ENCODE measurements around the gene IFRD2. TPM values are rescaled to one million over a fixed set of nuclear protein-coding genes. Genes with fewer than 3 reads are reported as not detected.
A peak's percentile ranks its signal among the peaks of the same experiment; 100 is the strongest.

The IFRD2 gene
- total and polyA plus RNA-seq, 2 of the 13 experiments (the other 11 are each of a cell fraction or from before 2014, with no cell fraction given), result 32.8 to 96.1 TPM

GRCh38 chr3:50324351-50325112, 32.3 kb upstream of the IFRD2 start (continued):
- TF ChIP-seq HOXA9 (CRISPR knock-in tag; IDR thresholded peaks at IDR 0.05; ENCODE audit: borderline replicate concordance) (no peak), FOXC1 (CRISPR knock-in tag; IDR thresholded peaks at IDR 0.05; ENCODE audit: borderline replicate concordance) (0 out of 2 replicates have a peak, but pooled peaks have one; percentile 50), ZNF441 (CRISPR knock-in tag; IDR thresholded peaks at IDR 0.05; ENCODE audit: borderline replicate concordance) (no peak), ZNF282 (IDR thresholded peaks at IDR 0.05; ENCODE audit: partially characterized antibody) (no peak), MYC (CRISPR knock-in tag; IDR thresholded peaks at IDR 0.05; ENCODE audit: borderline replicate concordance) (no peak), TCF12 (IDR thresholded peaks at IDR 0.05) (no peak), TCF12 (CRISPR knock-in tag; IDR thresholded peaks at IDR 0.05) (no peak), RXRB (CRISPR knock-in tag; IDR thresholded peaks at IDR 0.05; ENCODE audit: borderline replicate concordance) (peak; percentile 58; the same call in 1 of the 2 replicates), IKZF4 (CRISPR knock-in tag; IDR thresholded peaks at IDR 0.05; ENCODE audit: borderline replicate concordance, low read depth, not compliant biosample characterization) (no peak), BCLAF1 (IDR thresholded peaks at IDR 0.05) (no peak), ZNF670 (CRISPR knock-in tag; IDR thresholded peaks at IDR 0.05; ENCODE audit: borderline replicate concordance) (no peak), ZNF691 (CRISPR knock-in tag; IDR thresholded peaks at IDR 0.05; ENCODE audit: borderline replicate concordance, low read depth) (no peak), ZNF775 (CRISPR knock-in tag; IDR thresholded peaks at IDR 0.05; ENCODE audit: borderline replicate concordance) (no peak), POLR2AphosphoS5 (IDR thresholded peaks at IDR 0.05; ENCODE audit: low read depth, low read length) (no peak), ZHX1 (CRISPR knock-in tag; IDR thresholded peaks at IDR 0.05; ENCODE audit: low read depth) (no peak), SKI (IDR thresholded peaks at IDR 0.05; ENCODE audit: partially characterized antibody) (no peak), ZNF550 (CRISPR knock-in tag; IDR thresholded peaks at IDR 0.05; ENCODE audit: borderline replicate concordance) (no peak), ETV6 (CRISPR knock-in tag; conservative IDR thresholded peaks at IDR 0.05) (no peak), ZNF33B (CRISPR knock-in tag; IDR thresholded peaks at IDR 0.05) (no peak), ATM (IDR thresholded peaks at IDR 0.05; ENCODE audit: borderline replicate concordance) (no peak), ZNF749 (CRISPR knock-in tag; IDR thresholded peaks at IDR 0.05; ENCODE audit: borderline replicate concordance) (no peak), SIX1 (CRISPR knock-in tag; IDR thresholded peaks at IDR 0.05; ENCODE audit: borderline replicate concordance) (no peak), PBX2 (CRISPR knock-in tag; IDR thresholded peaks at IDR 0.05) (no peak)

All from HepG2 (cell line).